Ovary (tissue), 9 donors: ENCODE measurements around the gene MORN1. TPM values are rescaled to one million over a fixed set of nuclear protein-coding genes. Genes with fewer than 3 reads are reported as not detected.

Source experiments
- DNase-seq, 5 donors: peaks; one replicate each; pipeline ENCODE4 v3.0.0-alpha.2; 2019 to 2020
- H3K27ac ChIP-seq, 2 donors: fragments of 200-600 bp; one replicate each; pipeline versions ENCODE4 v1.5.1 to v1.8.0; 2019 to 2022
- H3K27me3 ChIP-seq: fragments of 200-600 bp; one replicate; pipeline ENCODE4 v1.8.0; 2022
- H3K36me3 ChIP-seq: fragments of 200-600 bp; sonication (generic); one replicate; pipeline ENCODE4 v1.5.1; 2019
- H3K4me1 ChIP-seq: one replicate; pipeline ENCODE4 v1.8.1; 2013; ENCODE audit warnings: mild to moderate bottlenecking, moderate library complexity; ENCODE audit not compliant: insufficient read depth
- H3K4me3 ChIP-seq: fragments of 200-600 bp; sonication (generic); one replicate; pipeline ENCODE4 v1.5.1; 2017
- H3K9me3 ChIP-seq, 2 donors: fragments of 200-600 bp in 1 of 2; sonication (generic) in 1 of 2; one replicate each; pipeline versions ENCODE4 v1.5.1 to v1.8.1; 2013 to 2019; ENCODE audit warnings: mild to moderate bottlenecking in 1 of 2, moderate library complexity in 1 of 2
- EP300 ChIP-seq: sonication (generic); formaldehyde crosslinking; IDR thresholded peaks from one replicate; pipeline ENCODE4 v1.6.1; 2017; ENCODE audit warnings: antibody characterized with exemption
- POLR2A ChIP-seq: fragments of 450-650 bp; IDR thresholded peaks from one replicate; pipeline ENCODE4 v1.6.1; 2017; ENCODE audit warnings: antibody characterized with exemption, mild to moderate bottlenecking, moderate library complexity
- WGBS, 3 donors: extraction: QIAGEN DNeasy Blood & Tissue Kit in 1 of 3; methylation state at CpG; one replicate each; pipeline versions ENCODE4 v1.1.5 to v1.1.7; 2013 to 2017; 5-methylcytosine and 5-hydroxymethylcytosine counted together
- intact Hi-C, 4 donors: fragments of 100-400 bp; cut with DNase I; formaldehyde crosslinking; loops; one replicate each; pipeline versions ENCODE4 v1.11.0 to v1.15.1; 2022 to 2023
- polyA plus RNA-seq, 2 donors: library from polyadenylated mRNA; stranded (reverse); fragments of 200-250 nt in 1 of 2; fragments of 350-450 nt in 1 of 2; fragmentation: Illumina TruSeq in 1 of 2; extraction: RNeasy Lipid Tissue Mini Kit (QIAGEN cat#74804) in 1 of 2; gene quantifications; one replicate each; pipeline ENCODE4 v1.2.3, GENCODE V29; 2013 to 2014
- total RNA-seq, 7 donors: library from RNA; depleted of rRNA in 2 of 7; stranded (reverse); fragments of >200 nt in 2 of 7; fragmentation: NEBNext Ultra II Directional in 3 of 7; extraction: Animal tissue kit (Norgen Biotek cat#: 25700) in 3 of 7; gene quantifications; one replicate each; pipeline versions ENCODE4 v1.1.0 to v1.2.4, GENCODE V29; 2016 to 2023
- TF ChIP-seq, protein P1 (sequence below), 3 donors: fragments of 450-650 bp in 2 of 3; fragments of 200-600 bp in 1 of 3; IDR thresholded peaks; one replicate each; pipeline versions ENCODE4 v1.5.1 to v1.8.0; 2016 to 2022; ENCODE audit warnings: antibody characterized with exemption in 3 of 3, mild to moderate bottlenecking in 1 of 3
- donor health status: DM: no; HTN: no; CAD: no; lungs with moderate emphysema.
- donor health status: DM: no; HTN: no; CAD: no.
- donor health status: Bipolar disorder and iron deficiency.
- donor health status: DM: yes; HTN: yes; CAD: no.
- donor health status: DM: no; HTN: no; CAD: no.
- donor health status: DM: yes; HTN: yes; CAD: no.

Gene MORN1
- total and polyA plus RNA-seq, 9 donors, result 1.7 to 24.2 (median 17.7) TPM

DNA sequence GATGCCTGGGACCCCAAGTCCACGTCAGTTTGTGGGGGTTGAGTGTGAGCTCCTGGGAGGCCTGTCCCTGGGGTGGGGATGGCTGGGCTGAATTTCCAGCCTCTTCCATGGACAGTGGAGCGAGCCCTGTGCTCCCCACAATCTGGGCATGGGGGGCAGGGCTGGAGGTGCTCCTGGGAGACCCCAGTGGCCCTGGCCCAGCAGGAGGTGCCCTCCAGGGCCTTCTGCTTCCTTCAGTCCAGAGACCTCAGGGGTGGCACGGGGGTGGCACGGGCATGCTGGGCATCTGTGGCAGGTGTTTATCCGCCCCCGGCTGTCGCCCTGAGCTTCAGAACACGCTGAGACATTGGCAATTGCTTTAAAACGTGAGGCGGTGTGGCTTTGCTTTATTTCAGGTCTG lies 40.9 kb downstream of the MORN1 start:
- TF ChIP-seq POLR2A, result no peak
- no peak for TF ChIP-seq EP300
- TF ChIP-seq, protein P1, sequence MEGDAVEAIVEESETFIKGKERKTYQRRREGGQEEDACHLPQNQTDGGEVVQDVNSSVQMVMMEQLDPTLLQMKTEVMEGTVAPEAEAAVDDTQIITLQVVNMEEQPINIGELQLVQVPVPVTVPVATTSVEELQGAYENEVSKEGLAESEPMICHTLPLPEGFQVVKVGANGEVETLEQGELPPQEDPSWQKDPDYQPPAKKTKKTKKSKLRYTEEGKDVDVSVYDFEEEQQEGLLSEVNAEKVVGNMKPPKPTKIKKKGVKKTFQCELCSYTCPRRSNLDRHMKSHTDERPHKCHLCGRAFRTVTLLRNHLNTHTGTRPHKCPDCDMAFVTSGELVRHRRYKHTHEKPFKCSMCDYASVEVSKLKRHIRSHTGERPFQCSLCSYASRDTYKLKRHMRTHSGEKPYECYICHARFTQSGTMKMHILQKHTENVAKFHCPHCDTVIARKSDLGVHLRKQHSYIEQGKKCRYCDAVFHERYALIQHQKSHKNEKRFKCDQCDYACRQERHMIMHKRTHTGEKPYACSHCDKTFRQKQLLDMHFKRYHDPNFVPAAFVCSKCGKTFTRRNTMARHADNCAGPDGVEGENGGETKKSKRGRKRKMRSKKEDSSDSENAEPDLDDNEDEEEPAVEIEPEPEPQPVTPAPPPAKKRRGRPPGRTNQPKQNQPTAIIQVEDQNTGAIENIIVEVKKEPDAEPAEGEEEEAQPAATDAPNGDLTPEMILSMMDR (IDR thresholded peaks at IDR 0.05), result no peak
- peak in 1 of 5 donors; percentile 11 for DNase-seq

DNA sequence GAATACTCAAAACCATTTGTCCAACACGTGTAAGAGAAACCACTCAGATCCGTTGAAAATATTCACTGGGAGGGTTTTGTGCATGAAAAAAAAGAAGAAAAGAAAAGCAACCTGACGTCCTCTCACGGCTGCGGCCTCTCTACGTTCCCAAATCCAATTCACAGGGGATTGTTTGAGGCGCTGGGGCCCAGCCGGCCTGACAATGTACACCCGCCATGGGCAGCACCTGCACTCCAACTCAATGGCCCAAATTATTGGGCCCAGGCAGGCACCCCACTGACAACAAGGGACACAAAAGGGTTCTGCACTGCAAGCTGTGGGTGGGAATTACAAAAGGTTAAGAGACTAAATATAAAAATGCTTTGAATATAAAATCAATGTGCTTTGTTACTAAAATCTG lies 41.5 kb downstream of the MORN1 start:
- H3K27ac ChIP-seq, result no peak overlapping the region
- no peaks in the 10 kb centered on the region for H3K4me1 ChIP-seq
- no peak for DNase-seq
- H3K36me3 ChIP-seq, result no peaks in the 10 kb centered on the region
- no peaks in the 10 kb centered on the region for H3K9me3 ChIP-seq
- intact Hi-C loops, result no loop called here
- no peaks in the 10 kb centered on the region for H3K27me3 ChIP-seq
- TF ChIP-seq, protein P1 (IDR thresholded peaks at IDR 0.05), result no peak
- TF ChIP-seq POLR2A (no peak), EP300 (no peak)
- 74 to 83% (median 76%) methylated on average over 9 of the region's 9 CpGs for WGBS, 3 donors
- H3K4me3 ChIP-seq, result no peak overlapping the region

More for the DNA sequence above, 40.9 kb downstream of the MORN1 start:
- Histone ChIP-seq H3K9me3 (no peaks in the 10 kb centered on the region), H3K4me1 (no peaks in the 10 kb centered on the region), H3K36me3 (no peaks in the 10 kb centered on the region), H3K27me3 (no peaks in the 10 kb centered on the region), H3K27ac (no peak overlapping the region), H3K4me3 (no peak overlapping the region)
- intact Hi-C loops, result no loop called here
- WGBS, 3 donors, result 81 to 87% (median 87%) methylated on average over 10 of the region's 10 CpGs

DNA sequence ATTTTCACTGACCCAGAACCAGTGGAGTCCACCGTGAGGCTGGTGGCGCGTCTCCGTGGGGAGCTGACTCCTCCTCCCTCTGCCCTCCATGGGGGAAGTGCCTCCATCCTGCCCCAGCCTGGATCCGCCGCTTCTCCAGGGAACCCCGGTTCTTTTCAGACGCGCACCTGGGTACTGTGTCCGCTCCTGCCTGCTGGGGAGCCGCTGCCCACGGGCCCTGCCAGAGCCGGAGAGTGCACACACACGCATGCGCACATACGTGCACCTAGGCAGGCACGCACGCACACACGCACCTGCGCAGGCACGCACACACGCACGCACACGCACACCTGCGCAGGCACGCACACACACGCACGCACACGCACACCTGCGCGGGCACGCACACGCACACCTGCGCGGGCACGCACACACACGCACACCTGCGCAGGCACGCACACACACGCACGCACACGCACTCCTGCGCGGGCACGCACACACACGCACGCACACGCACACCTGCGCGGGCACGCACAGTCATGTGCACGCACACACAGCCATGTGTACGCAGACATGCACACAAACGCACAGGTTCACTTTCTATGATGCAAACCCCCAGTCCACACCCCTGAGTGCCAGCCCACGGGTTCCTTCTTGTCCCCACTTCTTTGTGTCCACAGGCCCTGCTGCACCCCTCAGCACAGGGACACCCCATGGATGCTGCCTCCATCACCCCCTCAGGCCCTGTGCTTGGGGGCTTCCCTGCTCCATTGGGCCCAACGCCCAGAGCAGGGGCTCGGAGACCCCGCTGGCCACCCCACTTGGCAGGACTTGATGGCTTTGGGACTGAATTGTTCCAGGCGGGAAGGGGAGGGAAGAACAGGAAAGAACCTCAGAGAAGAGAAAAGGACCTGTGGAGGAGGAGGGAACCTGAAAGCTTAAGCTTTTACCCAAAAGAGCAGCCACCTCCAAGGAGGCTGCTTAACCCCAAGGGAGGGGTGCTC lies 42.7 kb downstream of the MORN1 start:
- WGBS, 3 donors, result 86 to 90% (median 88%) methylated on average over 59 of the region's 59 CpGs
- intact Hi-C loops, result no loop called here
- Histone ChIP-seq H3K4me1 (no peaks in the 10 kb centered on the region), H3K27ac (no peak overlapping the region), H3K36me3 (no peaks in the 10 kb centered on the region), H3K4me3 (no peak overlapping the region), H3K27me3 (no peaks in the 10 kb centered on the region), H3K9me3 (no peaks in the 10 kb centered on the region)
- TF ChIP-seq, protein P1 (IDR thresholded peaks at IDR 0.05), result no peak
- TF ChIP-seq EP300 (no peak), POLR2A (no peak)
- peak in 3 of 5 donors; percentile 7 to 21 (median 12) for DNase-seq

DNA sequence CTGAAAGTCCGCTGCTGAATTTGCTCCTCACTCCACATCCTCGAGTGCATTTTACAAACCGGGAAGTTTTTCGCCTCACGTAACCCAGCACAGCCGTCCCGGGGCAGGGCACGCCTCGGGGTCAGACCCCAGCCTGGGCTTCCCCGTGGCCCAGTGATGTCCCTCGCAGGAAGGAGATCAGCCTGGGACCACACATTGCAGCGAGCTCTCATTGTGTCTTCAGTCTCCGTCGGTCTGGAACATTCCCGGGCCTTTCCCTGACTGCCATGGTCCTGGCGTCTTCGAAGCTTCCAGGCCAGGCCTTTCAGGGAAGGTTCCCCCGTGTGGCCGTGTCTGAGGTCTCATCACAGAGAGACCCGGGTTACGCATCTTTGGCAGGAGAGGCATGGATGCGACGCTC lies 43.5 kb downstream of the MORN1 start:
- Histone ChIP-seq H3K4me3 (no peak overlapping the region), H3K36me3 (no peaks in the 10 kb centered on the region), H3K9me3 (no peaks in the 10 kb centered on the region), H3K27me3 (no peaks in the 10 kb centered on the region), H3K4me1 (no peaks in the 10 kb centered on the region), H3K27ac (no peak overlapping the region)
- TF ChIP-seq, protein P1 (IDR thresholded peaks at IDR 0.05), result no peak
- TF ChIP-seq POLR2A (no peak), EP300 (no peak)
- peak in 2 of 5 donors; percentile 11 to 26 for DNase-seq
- WGBS, 3 donors, result 82 to 88% (median 82%) methylated on average over 23 of the region's 23 CpGs
- intact Hi-C loops, result no loop called here
